HepG2 (cell line): ENCODE results near the gene SPAG8. TPM values are rescaled to one million over a fixed set of nuclear protein-coding genes. Genes with fewer than 3 reads are reported as not detected.

Experiments
- AKNA ChIP-seq: sonication (generic); formaldehyde crosslinking; IDR thresholded peaks from 2 replicates; pipeline ENCODE4 v1.4.0; 2020; ENCODE audit warnings: missing genetic modification reagents, borderline replicate concordance
- BRCA1 ChIP-seq: sonication (generic); formaldehyde crosslinking; IDR thresholded peaks from 2 replicates; pipeline ENCODE4 v1.4.0; 2020; ENCODE audit warnings: missing genetic modification reagents
- CBX5 ChIP-seq: sonication (generic); formaldehyde crosslinking; IDR thresholded peaks from 2 replicates; pipeline ENCODE4 v1.4.0; 2020; ENCODE audit warnings: missing genetic modification reagents, borderline replicate concordance
- CREBL2 ChIP-seq: sonication (generic); formaldehyde crosslinking; IDR thresholded peaks from 2 replicates; pipeline ENCODE4 v1.8.1; 2023; ENCODE audit warnings: missing genetic modification reagents, mild to moderate bottlenecking, borderline replicate concordance
- HNRNPK ChIP-seq: fragments of 200-400 bp; formaldehyde crosslinking; IDR thresholded peaks from 2 replicates; pipeline ENCODE4 v1.6.1; 2018; ENCODE audit warnings: low read length, low read depth, moderate library complexity, mild to moderate bottlenecking; ENCODE audit not compliant: poor library complexity, severe bottlenecking
- MTF1 ChIP-seq: sonication (generic); formaldehyde crosslinking; IDR thresholded peaks from 2 replicates; pipeline ENCODE4 v1.5.0; 2020; ENCODE audit warnings: missing genetic modification reagents
- NFYC ChIP-seq: IDR thresholded peaks from 2 replicates; pipeline ENCODE4 v1.6.1; 2016; ENCODE audit warnings: missing genetic modification reagents, missing compliant biosample characterization
- NR2F2 ChIP-seq: IDR thresholded peaks from 2 replicates; pipeline ENCODE4 v1.6.1; 2012; ENCODE audit warnings: low read depth, inconsistent platforms, borderline replicate concordance
- PRMT3 ChIP-seq: sonication (generic); formaldehyde crosslinking; IDR thresholded peaks from 2 replicates; pipeline ENCODE4 v1.8.1; 2022; ENCODE audit warnings: low read depth, mild to moderate bottlenecking, moderate library complexity, missing genetic modification reagents, borderline replicate concordance
- PTBP1 ChIP-seq: fragments of 200-400 bp; formaldehyde crosslinking; IDR thresholded peaks from 2 replicates; pipeline ENCODE4 v1.6.1; 2018; ENCODE audit warnings: low read length, low read depth; ENCODE audit not compliant: poor library complexity, severe bottlenecking
- SOX5 ChIP-seq: IDR thresholded peaks from 2 replicates; pipeline ENCODE4 v1.6.1; 2016; ENCODE audit warnings: borderline replicate concordance
- SYNCRIP ChIP-seq: fragments of 200-400 bp; formaldehyde crosslinking; IDR thresholded peaks from 2 replicates; pipeline ENCODE4 v1.6.1; 2018; ENCODE audit warnings: mild to moderate bottlenecking, low read depth, low read length; ENCODE audit not compliant: insufficient read depth
- TFDP1 ChIP-seq: IDR thresholded peaks from 2 replicates; pipeline ENCODE4 v1.6.1; 2016; ENCODE audit warnings: missing compliant biosample characterization, missing genetic modification reagents, borderline replicate concordance
- WIZ ChIP-seq: sonication (generic); formaldehyde crosslinking; IDR thresholded peaks from 2 replicates; pipeline ENCODE4 v1.5.1; 2020; ENCODE audit warnings: mild to moderate bottlenecking, missing genetic modification reagents
- ZBTB8A ChIP-seq: sonication (generic); formaldehyde crosslinking; IDR thresholded peaks from 2 replicates; pipeline ENCODE4 v1.4.0; 2020; ENCODE audit warnings: mild to moderate bottlenecking, low read depth, missing genetic modification reagents, borderline replicate concordance
- ZFP82 ChIP-seq: sonication (generic); formaldehyde crosslinking; IDR thresholded peaks from 2 replicates; pipeline ENCODE4 v1.5.1; 2020; ENCODE audit warnings: mild to moderate bottlenecking, missing genetic modification reagents, borderline replicate concordance
- ZKSCAN5 ChIP-seq: sonication (generic); formaldehyde crosslinking; IDR thresholded peaks from 2 replicates; pipeline ENCODE4 v1.5.1; 2020; ENCODE audit warnings: mild to moderate bottlenecking, missing genetic modification reagents
- ZNF414 ChIP-seq: sonication (generic); formaldehyde crosslinking; IDR thresholded peaks from 2 replicates; pipeline ENCODE4 v1.5.0; 2020; ENCODE audit warnings: missing genetic modification reagents
- ZNF549 ChIP-seq: sonication (generic); formaldehyde crosslinking; IDR thresholded peaks from 2 replicates; pipeline ENCODE4 v1.5.0; 2020; ENCODE audit warnings: missing genetic modification reagents
- ZNF781 ChIP-seq: sonication (generic); formaldehyde crosslinking; IDR thresholded peaks from 2 replicates; pipeline ENCODE4 v1.5.1; 2020; ENCODE audit warnings: borderline replicate concordance, mild to moderate bottlenecking, missing genetic modification reagents; ENCODE audit errors: not compliant biosample characterization
- ZSCAN5A ChIP-seq: sonication (generic); formaldehyde crosslinking; IDR thresholded peaks from 2 replicates; pipeline ENCODE4 v1.8.0; 2022; ENCODE audit warnings: mild to moderate bottlenecking, missing genetic modification reagents, borderline replicate concordance
- polyA plus RNA-seq, 8 experiments: library from polyadenylated mRNA; depleted of rRNA in 3 of 8; stranded (reverse) in 7 of 8; unstranded in 1 of 8; fragments of >200 nt; fragmentation: Illumina TruSeq in 4 of 8; extraction: Trizol in 4 of 8; gene quantifications; 2 replicates each; pipeline versions ENCODE4 v1.2.1 to v1.2.3, GENCODE V29; 2011 to 2016; ENCODE audit warnings: low read depth in 4 of 8, missing spikeins in 1 of 8, mixed read lengths in 1 of 8; ENCODE audit not compliant: insufficient read depth in 1 of 8
- total RNA-seq, 5 experiments: library from RNA; depleted of rRNA; stranded (reverse); fragments of >200 nt; fragmentation: Illumina TruSeq; extraction: Trizol; gene quantifications; 2 replicates each; pipeline ENCODE4 v1.2.3, GENCODE V29; 2016; ENCODE audit warnings: low read depth in 1 of 5

Gene SPAG8
- total and polyA plus RNA-seq, 2 of the 13 experiments (the other 11 are each of a cell fraction or from before 2014, with no cell fraction given), result 0.18 to 0.27 TPM

GRCh38 chr9:35814106-35814840 lies 2.2 kb upstream of the SPAG8 start (continued):
- TF ChIP-seq ZBTB8A (CRISPR knock-in tag), result no peak
- no peak for TF ChIP-seq BRCA1 (CRISPR knock-in tag)
- no peak for TF ChIP-seq PRMT3 (CRISPR knock-in tag)
- 0 out of 2 replicates have a peak, but pooled peaks have one; percentile 12 for TF ChIP-seq ZNF414
- TF ChIP-seq ZSCAN5A (CRISPR knock-in tag), result no peak
- TF ChIP-seq TFDP1 (CRISPR knock-in tag), result peak; percentile 66; the same call in 1 of the 2 replicates
- TF ChIP-seq ZNF549 (CRISPR knock-in tag), result no peak
- peak; percentile 5; the same call in 1 of the 2 replicates for TF ChIP-seq ZKSCAN5
- no peak for TF ChIP-seq AKNA (CRISPR knock-in tag)
- TF ChIP-seq SYNCRIP, result no peak
- no peak for TF ChIP-seq ZFP82
- TF ChIP-seq ZNF781 (CRISPR knock-in tag), result peak; percentile 64
- TF ChIP-seq HNRNPK, result no peak
- TF ChIP-seq CBX5, result no peak; the same call in 1 of the 2 replicates
- no peak for TF ChIP-seq WIZ (CRISPR knock-in tag)
- TF ChIP-seq NFYC (CRISPR knock-in tag), result no peak
- TF ChIP-seq PTBP1, result no peak
- TF ChIP-seq CREBL2 (CRISPR knock-in tag), result no peak
- no peak for TF ChIP-seq MTF1 (CRISPR knock-in tag)
- peak; percentile 76 for TF ChIP-seq NR2F2
- TF ChIP-seq SOX5 (CRISPR knock-in tag), result peak; percentile 36
